NCI-H2171 treated with DMSO at 0.1 percent for 48 hours (cell line): ENCODE results near the gene PHF13.

Experiments used
- DNase-seq: peaks from one replicate; lab custom pipeline; 2025; lab: John Stamatoyannopoulos, UW

Gene PHF13

DNA sequence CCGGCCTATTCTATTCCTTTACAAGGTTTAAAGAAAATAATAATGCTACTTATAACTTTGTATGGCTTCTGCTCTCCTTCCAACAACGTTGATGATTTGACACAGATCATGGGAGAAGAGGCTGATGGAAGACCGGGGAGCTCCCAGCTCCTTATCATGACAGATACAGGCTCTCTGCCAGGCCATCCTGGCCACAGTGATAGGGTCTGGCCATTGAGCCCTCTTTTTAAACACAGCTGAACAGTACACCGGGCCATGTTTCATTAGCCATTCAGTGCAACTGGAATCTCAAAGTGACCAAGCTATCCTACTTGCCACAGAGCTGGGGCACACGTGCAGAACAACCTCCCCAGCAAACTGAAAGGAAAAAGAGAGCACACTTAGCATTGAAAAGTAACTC lies 53.2 kb downstream of the PHF13 start:
- DNase-seq = no peak

DNA sequence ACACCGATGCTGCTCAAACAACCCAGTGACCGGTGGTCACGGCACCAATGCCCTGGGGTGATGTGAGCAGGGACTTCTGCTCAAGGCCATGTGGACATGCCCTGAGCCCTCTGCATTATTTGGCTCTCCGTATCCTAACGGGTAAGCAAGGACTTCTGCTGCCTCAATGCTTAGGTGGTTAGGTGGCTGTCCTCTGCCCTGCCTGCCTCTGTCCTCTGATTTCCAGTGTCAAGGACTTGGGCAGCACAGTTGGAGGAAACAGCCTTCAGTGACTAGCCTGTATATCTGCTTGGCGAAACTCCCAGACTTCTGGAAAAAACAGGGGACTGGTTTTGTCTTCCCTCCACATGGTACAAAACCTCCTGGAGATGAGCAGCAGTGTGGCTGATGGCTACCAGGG lies 53.6 kb downstream of the PHF13 start:
- DNase-seq = no peak

GRCh38 chr1:6668503-6668902 lies 55.0 kb downstream of the PHF13 start:
- DNase-seq = no peak

DNA sequence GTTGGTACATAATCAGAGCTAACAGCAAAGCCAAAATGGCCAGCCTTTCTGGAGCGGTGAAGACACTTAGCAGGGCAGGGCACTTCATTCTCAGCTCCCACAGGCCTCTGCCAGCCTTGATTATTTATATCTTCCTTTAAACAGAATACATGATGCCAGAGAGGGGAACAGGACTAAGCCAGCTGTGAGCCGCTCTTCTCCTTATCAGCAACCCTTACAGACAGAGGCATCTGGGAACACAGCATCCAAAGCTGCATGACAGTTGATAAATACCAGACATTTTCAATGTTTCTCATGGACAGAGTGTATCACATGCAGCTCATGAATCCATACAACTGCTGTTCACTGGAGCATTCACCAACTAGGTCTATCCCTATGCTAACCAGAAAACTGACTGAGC lies 59.0 kb downstream of the PHF13 start:
- no peak for DNase-seq
